ENCODE measurements around the gene PSMA6. TPM values are rescaled to one million over a fixed set of nuclear protein-coding genes. Genes with fewer than 3 reads are reported as not detected.

Gene PSMA6
- total and polyA plus RNA-seq, 2 experiments from 2014 or later, result 216 to 296 TPM

DNA sequence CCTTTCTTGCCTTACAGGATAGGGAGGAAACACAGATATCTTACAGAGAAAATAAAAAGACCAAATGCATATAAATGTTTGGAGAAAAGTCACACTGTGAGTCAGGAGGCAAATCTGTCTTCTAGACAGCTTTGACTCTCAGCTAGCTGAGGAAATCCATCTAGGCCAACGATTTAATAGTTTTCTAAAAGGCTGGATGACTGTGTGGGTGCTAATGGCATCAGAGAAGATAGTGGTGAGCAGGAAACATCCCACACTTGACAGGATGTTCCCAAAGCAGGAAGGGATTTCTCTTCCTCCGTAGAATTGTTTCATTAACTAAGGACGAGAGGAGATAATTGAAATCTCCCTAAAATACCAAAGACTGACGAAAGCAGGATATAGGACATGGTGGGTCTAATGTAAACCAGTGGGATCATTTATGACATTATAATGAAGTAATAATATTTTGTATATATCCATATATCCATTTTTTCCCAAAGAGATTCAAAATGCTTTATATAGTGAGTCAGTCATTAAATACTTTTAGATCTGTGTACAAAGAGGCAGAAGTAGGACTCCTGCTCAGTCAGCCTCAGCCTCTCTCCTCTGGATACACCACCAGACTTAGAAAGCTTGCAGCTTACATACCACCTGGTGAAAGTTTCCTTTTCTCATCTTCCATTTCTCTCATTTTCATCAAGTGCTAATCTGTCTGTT, 44.3 kb upstream of the PSMA6 start:
- DNase-seq (ENCODE audit: low spot score) (no peak), ATAC-seq (no peak)
- Histone ChIP-seq H3K4me3 (no peak overlapping the region), H3K4me2 (no peak overlapping the region), H3K27ac (ENCODE audit: low read depth) (no peak overlapping the region), H3K79me2 (replicated peaks; ENCODE audit: insufficient read depth) (no peaks in the 10 kb centered on the region), H4K20me1 (replicated peaks; ENCODE audit: insufficient read depth) (0 out of 2 replicates have a peak, but pooled peaks cover 5% of the 10 kb centered on the region), H3K36me3 (ENCODE audit: insufficient read depth) (no peaks in the 10 kb centered on the region), H3K9me2 (ENCODE audit: insufficient read depth) (no peaks in the 10 kb centered on the region), H3K27me3 (ENCODE audit: insufficient read depth) (no peaks in the 10 kb centered on the region), H3F3A (replicated peaks; ENCODE audit: low read depth) (no peaks in the 10 kb centered on the region), H3K4me1 (ENCODE audit: insufficient read depth) (no peaks in the 10 kb centered on the region; the same call in 1 of the 2 replicates), H2AFZ (no peak overlapping the region)
- Mint-ChIP-seq H3K27me3 (ENCODE audit: insufficient read depth, low read depth, poor library complexity) (no peaks in the 10 kb centered on the region), H3K9me3 (no peaks in the 10 kb centered on the region), H3K27ac (no peak overlapping the region), H3K4me3 (no peak overlapping the region), H3K4me1 (peaks cover 3% of the 10 kb centered on the region; the same call in 2 of the 3 replicates), H3K36me3 (ENCODE audit: low read depth) (no peaks in the 10 kb centered on the region)
- TF ChIP-seq ZNF114 (CRISPR knock-in tag; IDR thresholded peaks at IDR 0.05), result no peak
- TF ChIP-seq, protein P1, sequence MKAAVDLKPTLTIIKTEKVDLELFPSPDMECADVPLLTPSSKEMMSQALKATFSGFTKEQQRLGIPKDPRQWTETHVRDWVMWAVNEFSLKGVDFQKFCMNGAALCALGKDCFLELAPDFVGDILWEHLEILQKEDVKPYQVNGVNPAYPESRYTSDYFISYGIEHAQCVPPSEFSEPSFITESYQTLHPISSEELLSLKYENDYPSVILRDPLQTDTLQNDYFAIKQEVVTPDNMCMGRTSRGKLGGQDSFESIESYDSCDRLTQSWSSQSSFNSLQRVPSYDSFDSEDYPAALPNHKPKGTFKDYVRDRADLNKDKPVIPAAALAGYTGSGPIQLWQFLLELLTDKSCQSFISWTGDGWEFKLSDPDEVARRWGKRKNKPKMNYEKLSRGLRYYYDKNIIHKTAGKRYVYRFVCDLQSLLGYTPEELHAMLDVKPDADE (IDR thresholded peaks at IDR 0.05), result no peak
- TF ChIP-seq, protein P2, sequence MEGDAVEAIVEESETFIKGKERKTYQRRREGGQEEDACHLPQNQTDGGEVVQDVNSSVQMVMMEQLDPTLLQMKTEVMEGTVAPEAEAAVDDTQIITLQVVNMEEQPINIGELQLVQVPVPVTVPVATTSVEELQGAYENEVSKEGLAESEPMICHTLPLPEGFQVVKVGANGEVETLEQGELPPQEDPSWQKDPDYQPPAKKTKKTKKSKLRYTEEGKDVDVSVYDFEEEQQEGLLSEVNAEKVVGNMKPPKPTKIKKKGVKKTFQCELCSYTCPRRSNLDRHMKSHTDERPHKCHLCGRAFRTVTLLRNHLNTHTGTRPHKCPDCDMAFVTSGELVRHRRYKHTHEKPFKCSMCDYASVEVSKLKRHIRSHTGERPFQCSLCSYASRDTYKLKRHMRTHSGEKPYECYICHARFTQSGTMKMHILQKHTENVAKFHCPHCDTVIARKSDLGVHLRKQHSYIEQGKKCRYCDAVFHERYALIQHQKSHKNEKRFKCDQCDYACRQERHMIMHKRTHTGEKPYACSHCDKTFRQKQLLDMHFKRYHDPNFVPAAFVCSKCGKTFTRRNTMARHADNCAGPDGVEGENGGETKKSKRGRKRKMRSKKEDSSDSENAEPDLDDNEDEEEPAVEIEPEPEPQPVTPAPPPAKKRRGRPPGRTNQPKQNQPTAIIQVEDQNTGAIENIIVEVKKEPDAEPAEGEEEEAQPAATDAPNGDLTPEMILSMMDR (conservative IDR thresholded peaks at IDR 0.05; ENCODE audit: low read depth in 2 of 2), result no peak

DNA sequence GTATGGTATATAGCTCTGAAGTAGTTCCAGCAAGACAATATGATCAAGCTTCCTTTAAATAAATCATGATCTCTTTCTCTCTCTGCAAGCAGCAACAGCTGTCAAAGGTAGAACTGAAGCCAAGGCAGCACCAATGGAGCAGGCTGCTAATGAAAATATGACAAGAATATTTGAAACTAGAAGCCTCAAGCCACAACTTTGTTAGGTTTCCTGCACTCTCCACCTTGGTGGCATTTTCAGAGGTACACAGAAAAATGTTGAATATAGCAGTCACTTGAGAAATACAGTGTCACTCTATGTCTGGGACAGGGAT, 43.8 kb upstream of the PSMA6 start:
- Histone ChIP-seq H3K4me3 (no peak overlapping the region), H3K4me1 (ENCODE audit: insufficient read depth) (no peaks in the 10 kb centered on the region; the same call in 1 of the 2 replicates), H3F3A (replicated peaks; ENCODE audit: low read depth) (no peaks in the 10 kb centered on the region), H3K9me2 (ENCODE audit: insufficient read depth) (no peaks in the 10 kb centered on the region), H3K36me3 (ENCODE audit: insufficient read depth) (no peaks in the 10 kb centered on the region), H3K27ac (ENCODE audit: low read depth) (no peak overlapping the region), H3K79me2 (replicated peaks; ENCODE audit: insufficient read depth) (no peaks in the 10 kb centered on the region), H2AFZ (no peak overlapping the region), H4K20me1 (replicated peaks; ENCODE audit: insufficient read depth) (0 out of 2 replicates have a peak, but pooled peaks cover 5% of the 10 kb centered on the region), H3K4me2 (no peak overlapping the region), H3K27me3 (ENCODE audit: insufficient read depth) (no peaks in the 10 kb centered on the region)
- H3K36me3 Mint-ChIP-seq (ENCODE audit: low read depth), result no peaks in the 10 kb centered on the region
- H3K9me3 Mint-ChIP-seq, result no peaks in the 10 kb centered on the region
- TF ChIP-seq EZH2 (IDR thresholded peaks at IDR 0.05; ENCODE audit: low read depth, unreplicated experiment), result no peak
- no peak for TF ChIP-seq ZNF331 (CRISPR knock-in tag; IDR thresholded peaks at IDR 0.05; ENCODE audit: low read depth)
- no peak for TF ChIP-seq POLR2AphosphoS5 (IDR thresholded peaks at IDR 0.05; ENCODE audit: low read depth)
- H3K4me3 Mint-ChIP-seq, result no peak overlapping the region
- H3K27ac Mint-ChIP-seq, result no peak overlapping the region
- peaks cover 3% of the 10 kb centered on the region; the same call in 2 of the 3 replicates for H3K4me1 Mint-ChIP-seq
- H3K27me3 Mint-ChIP-seq (ENCODE audit: insufficient read depth, low read depth, poor library complexity), result no peaks in the 10 kb centered on the region
- DNase-seq (ENCODE audit: low spot score) (no peak), ATAC-seq (no peak)

DNA sequence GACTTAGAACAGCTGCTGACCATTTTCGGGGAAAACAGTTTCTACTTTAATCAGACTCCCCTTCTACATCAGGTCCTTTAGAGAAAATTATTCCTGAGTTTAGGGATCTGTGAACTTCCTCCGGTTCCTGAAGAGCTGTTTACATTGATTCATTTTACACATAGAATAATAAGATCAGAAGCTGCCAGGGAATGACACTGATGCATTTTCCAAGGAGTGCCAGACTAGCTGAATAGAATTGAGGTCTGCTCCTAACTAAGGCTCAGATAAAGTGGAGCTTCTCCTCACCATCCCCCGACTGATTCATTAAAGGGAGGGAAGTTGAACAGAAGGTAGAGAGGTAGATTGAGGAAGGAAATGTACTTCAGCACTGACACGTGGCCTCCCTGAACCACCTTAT, 41.9 kb upstream of the PSMA6 start:
- Histone ChIP-seq H3K4me3 (no peak overlapping the region), H3K36me3 (ENCODE audit: insufficient read depth) (no peaks in the 10 kb centered on the region; the same call in 1 of the 2 replicates), H3K27ac (ENCODE audit: low read depth) (no peak overlapping the region), H3K4me2 (no peak overlapping the region), H3K9me2 (ENCODE audit: insufficient read depth) (no peaks in the 10 kb centered on the region), H4K20me1 (replicated peaks; ENCODE audit: insufficient read depth) (0 out of 2 replicates have a peak, but pooled peaks cover 5% of the 10 kb centered on the region), H2AFZ (no peak overlapping the region), H3K4me1 (ENCODE audit: insufficient read depth) (no peaks in the 10 kb centered on the region), H3K27me3 (ENCODE audit: insufficient read depth) (no peaks in the 10 kb centered on the region), H3F3A (replicated peaks; ENCODE audit: low read depth) (no peaks in the 10 kb centered on the region), H3K79me2 (replicated peaks; ENCODE audit: insufficient read depth) (no peaks in the 10 kb centered on the region)
- ATAC-seq (no peak), DNase-seq (ENCODE audit: low spot score) (no peak)
- no peak overlapping the region for H3K4me3 Mint-ChIP-seq
- no peaks in the 10 kb centered on the region for H3K36me3 Mint-ChIP-seq (ENCODE audit: low read depth)
- no peaks in the 10 kb centered on the region for H3K9me3 Mint-ChIP-seq
- no peaks in the 10 kb centered on the region for H3K27me3 Mint-ChIP-seq (ENCODE audit: insufficient read depth, low read depth, poor library complexity)
- no peak overlapping the region for H3K27ac Mint-ChIP-seq
- H3K4me1 Mint-ChIP-seq, result no peaks in the 10 kb centered on the region
- TF ChIP-seq, protein P2 (conservative IDR thresholded peaks at IDR 0.05; ENCODE audit: low read depth in 2 of 2), result no peak

Measured in GM23338 (cell line).